SK-N-MC (cell line): ENCODE data around the gene SERTAD2.

ENCODE experiments used
- EZH2 ChIP-seq: fragments of 200-600 bp; sonication (generic); IDR thresholded peaks from one replicate; pipeline ENCODE4 v1.6.1; 2017; ENCODE audit warnings: antibody characterized with exemption
- POLR2AphosphoS5 ChIP-seq: IDR thresholded peaks from 2 replicates; pipeline ENCODE4 v1.6.1; 2012; ENCODE audit warnings: mild to moderate bottlenecking, low read depth, low read length, borderline replicate concordance

GRCh38 chr2:64609942-64610281 is 43.8 kb downstream of the SERTAD2 start:
- TF ChIP-seq EZH2 (no peak), POLR2AphosphoS5 (no peak)
